ENCODE results near the gene PCNX2. TPM values are rescaled to one million over a fixed set of nuclear protein-coding genes. Genes with fewer than 3 reads are reported as not detected.

The PCNX2 gene
- total and polyA plus RNA-seq, 10 of the 15 experiments (the other 5 are each of a cell fraction or from before 2014, with no cell fraction given), result 2.1 to 16.4 (median 8.1) TPM

GRCh38 chr1:233313434-233314155 lies 18.1 kb upstream of the PCNX2 start:
- in situ Hi-C loops (cut with MboI), result no loop called here
- TF ChIP-seq BHLHE40 (IDR thresholded peaks at IDR 0.05; ENCODE audit: borderline replicate concordance in 1 of 2, low read depth in 2 of 2, low read length in 1 of 2), result no peak
- TF ChIP-seq MEF2A (IDR thresholded peaks at IDR 0.05; ENCODE audit: insufficient read depth, low read depth, low read length), result no peak
- TF ChIP-seq BACH1 (IDR thresholded peaks at IDR 0.05; ENCODE audit: borderline replicate concordance), result no peak
- no peak for TF ChIP-seq SIN3A (IDR thresholded peaks at IDR 0.05; ENCODE audit: low read depth, low read length)
- TF ChIP-seq, protein P1, sequence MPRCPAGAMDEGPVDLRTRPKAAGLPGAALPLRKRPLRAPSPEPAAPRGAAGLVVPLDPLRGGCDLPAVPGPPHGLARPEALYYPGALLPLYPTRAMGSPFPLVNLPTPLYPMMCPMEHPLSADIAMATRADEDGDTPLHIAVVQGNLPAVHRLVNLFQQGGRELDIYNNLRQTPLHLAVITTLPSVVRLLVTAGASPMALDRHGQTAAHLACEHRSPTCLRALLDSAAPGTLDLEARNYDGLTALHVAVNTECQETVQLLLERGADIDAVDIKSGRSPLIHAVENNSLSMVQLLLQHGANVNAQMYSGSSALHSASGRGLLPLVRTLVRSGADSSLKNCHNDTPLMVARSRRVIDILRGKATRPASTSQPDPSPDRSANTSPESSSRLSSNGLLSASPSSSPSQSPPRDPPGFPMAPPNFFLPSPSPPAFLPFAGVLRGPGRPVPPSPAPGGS (IDR thresholded peaks at IDR 0.05; ENCODE audit: borderline replicate concordance, insufficient read depth, low read depth, low read length, poor library complexity, severe bottlenecking), result no peak
- no peak for TF ChIP-seq SMC3 (IDR thresholded peaks at IDR 0.05; ENCODE audit: borderline replicate concordance, low read length)
- TF ChIP-seq WRNIP1 (IDR thresholded peaks at IDR 0.05; ENCODE audit: borderline replicate concordance, low read depth, low read length), result no peak
- TF ChIP-seq HDGF (IDR thresholded peaks at IDR 0.05), result no peak
- TF ChIP-seq, protein P2, sequence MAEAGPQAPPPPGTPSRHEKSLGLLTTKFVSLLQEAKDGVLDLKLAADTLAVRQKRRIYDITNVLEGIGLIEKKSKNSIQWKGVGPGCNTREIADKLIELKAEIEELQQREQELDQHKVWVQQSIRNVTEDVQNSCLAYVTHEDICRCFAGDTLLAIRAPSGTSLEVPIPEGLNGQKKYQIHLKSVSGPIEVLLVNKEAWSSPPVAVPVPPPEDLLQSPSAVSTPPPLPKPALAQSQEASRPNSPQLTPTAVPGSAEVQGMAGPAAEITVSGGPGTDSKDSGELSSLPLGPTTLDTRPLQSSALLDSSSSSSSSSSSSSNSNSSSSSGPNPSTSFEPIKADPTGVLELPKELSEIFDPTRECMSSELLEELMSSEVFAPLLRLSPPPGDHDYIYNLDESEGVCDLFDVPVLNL (IDR thresholded peaks at IDR 0.05; ENCODE audit: low read depth, low read length), result no peak
- no peak for TF ChIP-seq MXI1 (IDR thresholded peaks at IDR 0.05; ENCODE audit: low read depth, low read length)
- Histone ChIP-seq H3K4me1 (ENCODE audit: control insufficient read depth, insufficient read depth, low read length) (no peaks in the 10 kb centered on the region), H3K79me2 (ENCODE audit: control insufficient read depth, insufficient read depth, low read length) (no peaks in the 10 kb centered on the region), H3K4me3 (no peak overlapping the region), H3K36me3 (ENCODE audit: control insufficient read depth in 2 of 2, insufficient read depth in 2 of 2, low read length in 1 of 2) (no peaks in the 10 kb centered on the region), H3K27me3 (replicated peaks in 1 of 2; ENCODE audit: control insufficient read depth in 2 of 2, insufficient read depth in 2 of 2, low read length in 1 of 2) (peaks cover 1 to 11% of the 10 kb centered on the region in 2 experiments; a peak in 2 of 4 replicates), H4K20me1 (ENCODE audit: control insufficient read depth, insufficient read depth) (no peaks in the 10 kb centered on the region), H2AFZ (ENCODE audit: control insufficient read depth, low read depth, low read length) (no peak overlapping the region), H3K9me3 (replicated peaks; ENCODE audit: control insufficient read depth, insufficient read depth, low read length) (no peaks in the 10 kb centered on the region), H3K4me2 (ENCODE audit: control insufficient read depth, insufficient read depth) (no peak overlapping the region), H3K27ac (ENCODE audit: control insufficient read depth, insufficient read depth) (no peak overlapping the region), H3K9ac (ENCODE audit: control insufficient read depth, insufficient read depth, low read length) (no peak overlapping the region)
- FAIRE-seq (no peak), ATAC-seq (no peak), DNase-seq (ENCODE audit: low read depth, low spot score) (no peak)
- RAD21 ChIA-PET (ENCODE audit: unreplicated experiment), result no interaction called here
- BruUV-seq (replicated peaks), result no TSS peak
- WGBS (ENCODE audit: insufficient coverage, insufficient replicate concordance, low lambda C conversion rate, missing lambda C conversion rate), result 43% methylated on average over 4 of the region's 4 CpGs
- CTCF ChIA-PET, result no interaction called here
- intact Hi-C loops (cut with micrococcal nuclease; ENCODE audit: unreplicated experiment), result no loop called here
- SMC1A ChIA-PET (ENCODE audit: uncharacterized antibody, unreplicated experiment), result interaction anchor here (1.2 kb wide), 1 partner anchor 10 kb away, joined by 3 read pairs; no protein-coding TSS in a partner anchor
- POLR2A ChIA-PET, result no interaction called here

Measured in GM12878 (cell line).